SK-N-SH (cell line): Measurements from ENCODE around the gene ZSWIM8. TPM values are rescaled to one million over a fixed set of nuclear protein-coding genes. Genes with fewer than 3 reads are reported as not detected.

Experiments used
- CTCF ChIA-PET: fragments of 300-600, 350-600 bp; formaldehyde crosslinking; extraction: SDS; loops from one replicate; lab custom pipeline; 2021; lab: Yijun Ruan, JAX
- POLR2A ChIA-PET: fragments of 350-600 bp; sonication (Branson Sonifier 250); formaldehyde crosslinking; extraction: SDS; loops from one replicate; lab custom pipeline; 2020; ENCODE audit warnings: antibody characterized with exemption, inconsistent platforms; lab: Yijun Ruan, JAX
- DNase-seq: peaks from one replicate; pipeline ENCODE4 v3.0.0; 2012
- H2AFZ ChIP-seq: fragments of 200-600 bp; sonication (generic); 2 replicates; pipeline ENCODE4 v1.8.1; 2016; ENCODE audit warnings: antibody characterized with exemption, mild to moderate bottlenecking, low read depth
- H3F3A ChIP-seq: fragments of 200-600 bp; sonication (generic); replicated peaks from 2 replicates; pipeline ENCODE3; 2016; ENCODE audit warnings: antibody characterized with exemption, mild to moderate bottlenecking; ENCODE audit not compliant: insufficient read depth
- H3K27ac ChIP-seq, 2 experiments: fragments of 200-500 bp in 1 of 2; fragments of 200-600 bp in 1 of 2; sonication (Bioruptor generic) in 1 of 2; sonication (generic), shearing (Covaris generic) in 1 of 2; 2 replicates each; pipeline versions ENCODE4 v1.5.1 to v1.6.1; 2014 to 2016; ENCODE audit warnings: low read depth in 2 of 2, inconsistent platforms in 1 of 2, low read length in 1 of 2, mild to moderate bottlenecking in 1 of 2, mixed read lengths in 1 of 2
- H3K27me3 ChIP-seq: fragments of 200-600 bp; sonication (generic), shearing (Covaris generic); 2 replicates; pipeline ENCODE4 v1.6.1; 2016; ENCODE audit warnings: mixed run types; ENCODE audit not compliant: insufficient read depth
- H3K36me3 ChIP-seq, 2 experiments: fragments of 200-500 bp in 1 of 2; fragments of 200-600 bp in 1 of 2; sonication (Bioruptor generic) in 1 of 2; sonication (generic) in 1 of 2; replicated peaks in 1 of 2; 2 replicates each; pipeline versions ENCODE3 to v1.5.1; 2014 to 2016; ENCODE audit warnings: low read length in 1 of 2, mild to moderate bottlenecking in 1 of 2; ENCODE audit not compliant: insufficient read depth in 2 of 2, control insufficient read depth in 1 of 2
- H3K4me1 ChIP-seq, 2 experiments: fragments of 200-500 bp in 1 of 2; fragments of 200-600 bp in 1 of 2; sonication (Bioruptor generic) in 1 of 2; sonication (generic), shearing (Covaris generic) in 1 of 2; 2 replicates each; pipeline versions ENCODE4 v1.5.1 to v1.6.1; 2014 to 2016; ENCODE audit warnings: low read depth in 1 of 2, low read length in 1 of 2, mixed run types in 1 of 2; ENCODE audit not compliant: insufficient read depth in 2 of 2, control insufficient read depth in 1 of 2
- H3K4me2 ChIP-seq: fragments of 200-600 bp; sonication (generic), shearing (Covaris generic); 2 replicates; pipeline ENCODE4 v1.6.1; 2017; ENCODE audit warnings: mixed run types
- H3K4me3 ChIP-seq, 2 experiments: fragments of 200-500 bp in 1 of 2; fragments of 200-600 bp in 1 of 2; sonication (Bioruptor generic) in 1 of 2; sonication (generic), shearing (Covaris generic) in 1 of 2; 2 replicates each; pipeline versions ENCODE4 v1.5.1 to v1.8.1; 2014 to 2016; ENCODE audit warnings: low read depth in 2 of 2, inconsistent platforms in 1 of 2, low read length in 1 of 2, mild to moderate bottlenecking in 1 of 2, mixed read lengths in 1 of 2, moderate library complexity in 1 of 2
- H3K79me2 ChIP-seq: fragments of 200-600 bp; sonication (generic); 2 replicates; pipeline ENCODE4 v1.8.1; 2017; ENCODE audit warnings: mild to moderate bottlenecking; ENCODE audit not compliant: insufficient read depth
- H3K9ac ChIP-seq: fragments of 200-600 bp; sonication (generic); 2 replicates; pipeline ENCODE4 v1.6.1; 2017; ENCODE audit warnings: mixed run types
- H3K9me2 ChIP-seq: fragments of 200-600 bp; sonication (generic); 2 replicates; pipeline ENCODE4 v1.6.1; 2017; ENCODE audit warnings: mixed run types
- H3K9me3 ChIP-seq: fragments of 200-600 bp; sonication (generic); 2 replicates; pipeline ENCODE4 v1.6.1; 2017; ENCODE audit warnings: mixed run types, mild to moderate bottlenecking, moderate library complexity
- H4K20me1 ChIP-seq: fragments of 200-600 bp; sonication (generic); 2 replicates; pipeline ENCODE4 v1.6.1; 2017; ENCODE audit warnings: mild to moderate bottlenecking, mixed run types; ENCODE audit not compliant: insufficient read depth
- EP300 ChIP-seq, 2 experiments: IDR thresholded peaks; 2 replicates each; pipeline versions ENCODE4 v1.4.0 to v1.6.1; 2012; ENCODE audit warnings: borderline replicate concordance in 1 of 2, low read depth in 1 of 2, low read length in 1 of 2
- FOSL2 ChIP-seq: IDR thresholded peaks from 2 replicates; pipeline ENCODE4 v1.4.0; 2012; ENCODE audit warnings: low read depth, mild to moderate bottlenecking, moderate library complexity, borderline replicate concordance
- FOXJ3 ChIP-seq: sonication (generic); formaldehyde crosslinking; IDR thresholded peaks from 2 replicates; pipeline ENCODE4 v1.5.1; 2020; ENCODE audit warnings: mild to moderate bottlenecking, missing genetic modification reagents
- FOXM1 ChIP-seq: IDR thresholded peaks from 2 replicates; pipeline ENCODE4 v1.4.0; 2012; ENCODE audit warnings: low read depth, mild to moderate bottlenecking
- GABPA ChIP-seq: IDR thresholded peaks from 2 replicates; pipeline ENCODE4 v1.4.0; 2012; ENCODE audit warnings: low read depth, mild to moderate bottlenecking
- IRF3 ChIP-seq: fragments of 150-350 bp; IDR thresholded peaks from 2 replicates; pipeline ENCODE4 v1.6.1; 2016; ENCODE audit warnings: mild to moderate bottlenecking, low read depth, low read length
- JUND ChIP-seq: IDR thresholded peaks from 2 replicates; pipeline ENCODE4 v1.4.0; 2012
- MXI1 ChIP-seq: IDR thresholded peaks from 2 replicates; pipeline ENCODE4 v1.6.1; 2012; ENCODE audit warnings: mild to moderate bottlenecking, low read depth, low read length, improper control_type of control experiment
- NRF1 ChIP-seq: IDR thresholded peaks from 2 replicates; pipeline ENCODE4 v1.6.1; 2012; ENCODE audit warnings: low read depth, mild to moderate bottlenecking, low read length
- RCOR1 ChIP-seq: fragments of 150-350 bp; IDR thresholded peaks from 2 replicates; pipeline ENCODE4 v1.6.1; 2017; ENCODE audit warnings: antibody characterized with exemption, low read length
- REST ChIP-seq: IDR thresholded peaks from 2 replicates; pipeline ENCODE4 v1.6.1; 2012; ENCODE audit warnings: mild to moderate bottlenecking, low read depth, low read length, moderate library complexity
- SIN3A ChIP-seq: IDR thresholded peaks from 2 replicates; pipeline ENCODE4 v1.6.1; 2012; ENCODE audit warnings: low read depth, mild to moderate bottlenecking, low read length, moderate library complexity, borderline replicate concordance
- SMC3 ChIP-seq: IDR thresholded peaks from 2 replicates; pipeline ENCODE4 v1.6.1; 2012; ENCODE audit warnings: low read depth, low read length, improper control_type of control experiment
- TAF1 ChIP-seq: IDR thresholded peaks from 2 replicates; pipeline ENCODE4 v1.6.1; 2012; ENCODE audit warnings: low read depth, mild to moderate bottlenecking, low read length, moderate library complexity, borderline replicate concordance
- TCF12 ChIP-seq: IDR thresholded peaks from 2 replicates; pipeline ENCODE4 v1.4.0; 2012
- USF1 ChIP-seq: IDR thresholded peaks from 2 replicates; pipeline ENCODE4 v1.4.0; 2012; ENCODE audit warnings: low read depth, borderline replicate concordance
- USF2 ChIP-seq: fragments of 150-350 bp; IDR thresholded peaks from 2 replicates; pipeline ENCODE4 v1.6.1; 2017; ENCODE audit warnings: antibody characterized with exemption, low read length, low read depth, borderline replicate concordance
- WGBS: methylation state at CpG from one replicate; pipeline ENCODE4 v1.1.6; 2017; ENCODE audit warnings: low lambda C conversion rate; 5-methylcytosine and 5-hydroxymethylcytosine counted together
- polyA plus RNA-seq, 3 experiments: library from polyadenylated mRNA; depleted of rRNA; stranded (reverse); fragments of >200 nt; gene quantifications; 2 replicates each; pipeline ENCODE4 v1.2.3, GENCODE V29; 2012

Gene ZSWIM8
- polyA plus RNA-seq, 1 of the 3 experiments (the other 2 are of a cell fraction): 97.3 TPM

- Histone ChIP-seq H3K27ac (no peak overlapping the region), H3K4me2 (no peak overlapping the region)
- CTCF ChIA-PET: interaction anchor here (1.3 kb wide), 1 partner anchor 16 kb away, joined by 5 read pairs; no protein-coding TSS in a partner anchor
- 97% methylated on average over 6 of the region's 6 CpGs for WGBS
- no peak for TF ChIP-seq TCF12
- no peak for TF ChIP-seq SIN3A
- TF ChIP-seq FOXJ3 (CRISPR knock-in tag): no peak
- TF ChIP-seq REST: no peak
- no peak for TF ChIP-seq IRF3
- no peak for TF ChIP-seq USF2
- no peak for TF ChIP-seq USF1
- no peak for TF ChIP-seq JUND
- TF ChIP-seq FOXM1: no peak
- no peak for TF ChIP-seq GABPA
- TF ChIP-seq MXI1: no peak
- no peak for TF ChIP-seq RCOR1
- TF ChIP-seq TAF1: no peak
- no peak for TF ChIP-seq NRF1
- no peak for TF ChIP-seq FOSL2
- no peak for TF ChIP-seq SMC3
- TF ChIP-seq EP300 (IDR thresholded peaks at IDR 0.05; ENCODE audit: borderline replicate concordance in 1 of 2, low read depth in 1 of 2, low read length in 1 of 2): no peak
- TF ChIP-seq, all 33 proteins: peak for 0
- peaks cover 81 to 93% of the 10 kb centered on the region in 2 experiments for H3K36me3 ChIP-seq
- peaks cover 20% of the 10 kb centered on the region for H3K79me2 ChIP-seq
- no peak overlapping the region for H3K4me3 ChIP-seq
- DNase-seq: no peak
- H2AFZ ChIP-seq: no peak overlapping the region
- H3K9me3 ChIP-seq: no peaks in the 10 kb centered on the region
- H3F3A ChIP-seq: peaks cover 11% of the 10 kb centered on the region
- POLR2A ChIA-PET: no interaction called here
- H3K4me1 ChIP-seq: 0 out of 4 replicates have a peak, but pooled peaks cover 0 to 13% of the 10 kb centered on the region in 2 experiments
- no peaks in the 10 kb centered on the region for H3K9me2 ChIP-seq
- no peaks in the 10 kb centered on the region for H3K27me3 ChIP-seq
- H3K9ac ChIP-seq: no peak overlapping the region
- peaks cover 8% of the 10 kb centered on the region; the same call in 1 of the 2 replicates for H4K20me1 ChIP-seq
Observed at GRCh38 chr10:73765066-73765465, 20.3 kb upstream of the ZSWIM8 start.
